Measurements from ENCODE around the gene ACSM3.

- TF ChIP-seq CTCF (IDR thresholded peaks at IDR 0.05; ENCODE audit: insufficient read depth, low read length, poor library complexity, severe bottlenecking), result no peak
- no peak for TF ChIP-seq EZH2phosphoT487 (conservative IDR thresholded peaks at IDR 0.05; ENCODE audit: low read length)
These were observed 75.7 kb downstream of the ACSM3 start for GRCh38 chr16:20839504-20839903.
